Ishikawa (cell line): ENCODE data around the gene SNX27.

ENCODE experiments used
- EGR1 ChIP-seq: IDR thresholded peaks from 2 replicates; pipeline ENCODE4 v1.6.1; 2012
- EP300 ChIP-seq: IDR thresholded peaks from 2 replicates; pipeline ENCODE4 v1.6.1; 2012; ENCODE audit warnings: borderline replicate concordance
- REST ChIP-seq: IDR thresholded peaks from 2 replicates; pipeline ENCODE4 v1.6.1; 2012; ENCODE audit warnings: low read depth, mild to moderate bottlenecking

- TF ChIP-seq EGR1 (no peak), EP300 (no peak), REST (no peak)
These were observed 48.5 kb upstream of the SNX27 start for GRCh38 chr1:151563376-151563775.
